Measurements from ENCODE around the gene NCOA5. TPM values are rescaled to one million over a fixed set of nuclear protein-coding genes. Genes with fewer than 3 reads are reported as not detected.
A peak's percentile ranks its signal among the peaks of the same experiment; 100 is the strongest.

Gene NCOA5
- polyA plus RNA-seq (2013): 13.7 TPM

DNA sequence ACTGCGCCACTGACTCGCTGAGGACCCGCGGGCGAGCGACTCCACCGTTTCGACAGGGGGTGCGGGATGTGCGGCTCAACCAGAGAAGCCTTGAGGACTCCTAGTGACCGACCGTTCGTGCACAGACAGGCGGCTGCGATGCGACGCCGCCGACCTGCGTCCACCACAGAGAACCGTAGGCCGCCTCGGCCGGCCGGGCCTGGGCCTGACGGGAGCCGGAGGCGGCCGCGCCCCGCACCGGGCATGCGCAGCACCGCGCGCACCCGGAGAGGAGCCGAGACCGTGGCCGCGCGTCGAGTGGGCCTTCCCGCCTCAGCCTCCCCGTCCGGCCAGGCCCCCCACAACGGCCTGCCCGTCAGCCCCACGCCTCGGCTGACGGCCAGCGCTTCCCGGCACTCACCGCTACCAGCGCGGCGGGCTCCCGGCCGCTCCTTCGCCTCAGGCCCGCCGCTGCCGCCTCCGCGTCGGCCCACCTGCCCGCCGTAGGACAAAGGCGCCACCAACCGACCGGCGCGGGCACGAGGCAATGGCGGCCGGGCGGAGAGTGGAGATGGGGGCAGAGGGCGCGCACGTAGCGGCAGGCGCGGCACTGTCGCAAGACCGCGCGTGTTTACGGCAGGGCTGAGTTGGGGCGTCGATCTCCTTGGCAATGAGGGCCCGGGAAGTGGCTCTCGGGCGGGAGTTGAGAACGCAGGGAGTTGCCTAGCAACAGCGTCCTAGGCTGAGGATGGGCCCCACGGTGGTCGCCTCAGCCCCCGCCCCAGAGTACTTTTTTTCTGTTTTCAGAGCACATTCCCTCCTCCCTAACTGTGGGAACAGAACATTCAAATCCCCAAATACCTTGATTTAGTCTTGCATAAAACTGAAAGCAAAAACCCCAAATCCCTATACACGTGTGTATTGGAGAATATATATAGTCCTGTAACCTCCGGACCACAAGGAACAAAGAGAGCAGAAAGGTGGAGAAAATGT is at the start of gene NCOA5:
Gene NCOA5, minus strand, starts transcription at position 546 of the 972 bp plus-strand sequence. CDS start 10,538 bp downstream, outside the sequence.
- peaks cover 11 to 38% (median 19%) of the 10 kb centered on the region in 4 experiments for H3K4me1 ChIP-seq (ENCODE audit: control extremely low read depth in 1 of 4, control insufficient read depth in 4 of 4, insufficient read depth in 4 of 4, low read length in 3 of 4)

GRCh38 chr20:46139266-46139889 is 49.6 kb upstream of the NCOA5 start:
- Histone ChIP-seq H3K4me3 (ENCODE audit: control insufficient read depth in 1 of 7, extremely low read depth in 1 of 7, insufficient read depth in 4 of 7, low read depth in 2 of 7, low read length in 6 of 7) (no peak overlapping the region), H3K4me1 (ENCODE audit: control extremely low read depth in 1 of 4, control insufficient read depth in 4 of 4, insufficient read depth in 4 of 4, low read length in 3 of 4) (no peaks in the 10 kb centered on the region), H3K9me3 (ENCODE audit: control extremely low read depth in 1 of 5, control insufficient read depth in 4 of 5, insufficient read depth in 2 of 5, low read depth in 1 of 5, low read length in 4 of 5) (no peaks in the 10 kb centered on the region), H3K27me3 (replicated peaks in 2 of 5; ENCODE audit: control insufficient read depth in 4 of 5, insufficient read depth in 5 of 5, low read length in 4 of 5) (peaks cover 0 to 27% (median 17%) of the 10 kb centered on the region in 5 experiments), H3K27ac (ENCODE audit: insufficient read depth in 1 of 2, low read depth in 1 of 2, low read length in 2 of 2, poor library complexity in 1 of 2, severe bottlenecking in 2 of 2) (no peak overlapping the region), H3K36me3 (ENCODE audit: control insufficient read depth in 4 of 4, insufficient read depth in 4 of 4, low read length in 3 of 4) (no peaks in the 10 kb centered on the region)
- POLR2A ChIA-PET: no interaction called here
- no peak for DNase-seq
- WGBS (ENCODE audit: insufficient coverage): 92% methylated on average over 7 of the region's 8 CpGs
- CTCF ChIA-PET: interaction anchor here (0.8 kb wide), 1 partner anchor 11 kb away, joined by 3 read pairs; no protein-coding TSS in a partner anchor

More for the DNA sequence above, at the start of gene NCOA5:
- peak within 1 kb of the TSS; percentile 68 to 96 (median 87) for H3K4me3 ChIP-seq (ENCODE audit: control insufficient read depth in 1 of 7, extremely low read depth in 1 of 7, insufficient read depth in 4 of 7, low read depth in 2 of 7, low read length in 6 of 7)
- WGBS (ENCODE audit: insufficient coverage): under 1% methylated on average over 75 of the region's 100 CpGs
- H3K27ac ChIP-seq (ENCODE audit: insufficient read depth in 1 of 2, low read depth in 1 of 2, low read length in 2 of 2, poor library complexity in 1 of 2, severe bottlenecking in 2 of 2): peak within 1 kb of the TSS; percentile 75 to 87
- no peaks in the 10 kb centered on the region for H3K27me3 ChIP-seq (replicated peaks in 2 of 5; ENCODE audit: control insufficient read depth in 4 of 5, insufficient read depth in 5 of 5, low read length in 4 of 5)
- ChIA-PET POLR2A (no interaction called here), CTCF (interaction anchor here (1.1 to 4.0 kb wide), 3 partner anchors 11 to 76 kb away, joined by 4 to 26 read pairs (median 7); no protein-coding TSS in a partner anchor)
- no peaks in the 10 kb centered on the region for H3K9me3 ChIP-seq (ENCODE audit: control extremely low read depth in 1 of 5, control insufficient read depth in 4 of 5, insufficient read depth in 2 of 5, low read depth in 1 of 5, low read length in 4 of 5)
- H3K36me3 ChIP-seq (ENCODE audit: control insufficient read depth in 4 of 4, insufficient read depth in 4 of 4, low read length in 3 of 4): no peaks in the 10 kb centered on the region
- peak; percentile 95 to 97 (median 96) for DNase-seq

- Histone ChIP-seq H3K36me3 (ENCODE audit: control insufficient read depth in 4 of 4, insufficient read depth in 4 of 4, low read length in 3 of 4) (no peaks in the 10 kb centered on the region), H3K4me3 (ENCODE audit: control insufficient read depth in 1 of 7, extremely low read depth in 1 of 7, insufficient read depth in 4 of 7, low read depth in 2 of 7, low read length in 6 of 7) (no peak overlapping the region), H3K27me3 (replicated peaks in 2 of 5; ENCODE audit: control insufficient read depth in 4 of 5, insufficient read depth in 5 of 5, low read length in 4 of 5) (peaks cover 0 to 29% (median 17%) of the 10 kb centered on the region in 5 experiments), H3K4me1 (ENCODE audit: control extremely low read depth in 1 of 4, control insufficient read depth in 4 of 4, insufficient read depth in 4 of 4, low read length in 3 of 4) (no peaks in the 10 kb centered on the region), H3K9me3 (ENCODE audit: control extremely low read depth in 1 of 5, control insufficient read depth in 4 of 5, insufficient read depth in 2 of 5, low read depth in 1 of 5, low read length in 4 of 5) (no peaks in the 10 kb centered on the region), H3K27ac (ENCODE audit: insufficient read depth in 1 of 2, low read depth in 1 of 2, low read length in 2 of 2, poor library complexity in 1 of 2, severe bottlenecking in 2 of 2) (no peak overlapping the region)
- ChIA-PET CTCF (interaction anchor here (2.1 kb wide), 1 partner anchor 40 kb away, joined by 4 read pairs; no protein-coding TSS in a partner anchor), POLR2A (no interaction called here)
- DNase-seq: no peak
- WGBS (ENCODE audit: insufficient coverage): 80% methylated on average over 1 of the region's 5 CpGs
Measured at GRCh38 chr20:46137816-46138215, 48.1 kb upstream of the NCOA5 start.

DNA sequence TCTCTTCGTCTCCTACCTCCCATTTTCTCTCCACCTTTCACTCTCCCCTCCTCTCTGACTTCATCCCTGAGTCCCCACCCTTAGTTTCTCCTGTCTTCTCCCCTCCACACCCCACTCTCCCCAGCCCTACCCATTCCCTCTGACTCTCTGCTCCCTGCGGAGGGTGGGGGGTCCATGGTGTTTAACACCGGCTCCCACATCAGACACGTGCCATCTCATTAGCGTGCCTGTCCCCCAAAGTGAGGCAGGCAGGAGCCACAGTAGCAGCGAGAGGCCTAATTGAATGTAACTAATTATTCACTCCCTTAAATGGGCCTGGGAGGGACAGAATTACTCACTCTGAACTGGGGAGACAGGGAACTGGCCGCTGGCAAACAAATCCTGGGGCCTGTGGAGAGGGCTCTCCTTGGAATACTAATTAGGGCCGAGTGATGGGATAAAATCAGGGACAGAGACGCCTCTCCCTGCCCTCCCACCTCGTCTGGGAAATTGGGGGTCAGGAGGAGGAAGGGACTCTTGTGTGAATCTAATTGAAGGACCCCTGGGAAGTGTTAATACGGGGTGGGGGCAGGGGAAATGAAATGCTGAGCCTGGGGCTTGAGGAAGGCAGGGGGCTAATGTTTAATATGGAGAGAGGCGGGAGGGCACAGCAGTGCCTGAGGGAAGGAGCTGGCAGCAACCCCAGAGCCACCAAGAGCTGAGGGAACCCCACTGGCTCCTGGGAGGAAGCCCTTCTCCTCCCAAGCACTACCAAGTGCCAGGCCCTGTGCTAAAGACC is 46.3 kb upstream of the NCOA5 start:
- Histone ChIP-seq H3K27ac (ENCODE audit: insufficient read depth in 1 of 2, low read depth in 1 of 2, low read length in 2 of 2, poor library complexity in 1 of 2, severe bottlenecking in 2 of 2) (no peak overlapping the region), H3K27me3 (replicated peaks in 2 of 5; ENCODE audit: control insufficient read depth in 4 of 5, insufficient read depth in 5 of 5, low read length in 4 of 5) (peaks cover 3 to 26% (median 9%) of the 10 kb centered on the region in 5 experiments), H3K36me3 (ENCODE audit: control insufficient read depth in 4 of 4, insufficient read depth in 4 of 4, low read length in 3 of 4) (no peaks in the 10 kb centered on the region), H3K4me3 (ENCODE audit: control insufficient read depth in 1 of 7, extremely low read depth in 1 of 7, insufficient read depth in 4 of 7, low read depth in 2 of 7, low read length in 6 of 7) (no peak overlapping the region), H3K9me3 (ENCODE audit: control extremely low read depth in 1 of 5, control insufficient read depth in 4 of 5, insufficient read depth in 2 of 5, low read depth in 1 of 5, low read length in 4 of 5) (no peaks in the 10 kb centered on the region), H3K4me1 (ENCODE audit: control extremely low read depth in 1 of 4, control insufficient read depth in 4 of 4, insufficient read depth in 4 of 4, low read length in 3 of 4) (no peaks in the 10 kb centered on the region)
- no peak for DNase-seq
- ChIA-PET POLR2A (no interaction called here), CTCF (interaction anchor here (1.1 to 1.4 kb wide), 2 partner anchors 37 kb away, joined by 3 to 4 read pairs; no protein-coding TSS in a partner anchor)
- 73% methylated on average over 11 of the region's 12 CpGs for WGBS (ENCODE audit: insufficient coverage)

- Histone ChIP-seq H3K4me3 (ENCODE audit: control insufficient read depth in 1 of 7, extremely low read depth in 1 of 7, insufficient read depth in 4 of 7, low read depth in 2 of 7, low read length in 6 of 7) (no peak overlapping the region), H3K9me3 (ENCODE audit: control extremely low read depth in 1 of 5, control insufficient read depth in 4 of 5, insufficient read depth in 2 of 5, low read depth in 1 of 5, low read length in 4 of 5) (no peaks in the 10 kb centered on the region), H3K4me1 (ENCODE audit: control extremely low read depth in 1 of 4, control insufficient read depth in 4 of 4, insufficient read depth in 4 of 4, low read length in 3 of 4) (no peaks in the 10 kb centered on the region), H3K27me3 (replicated peaks in 2 of 5; ENCODE audit: control insufficient read depth in 4 of 5, insufficient read depth in 5 of 5, low read length in 4 of 5) (peaks cover 3 to 33% (median 12%) of the 10 kb centered on the region in 5 experiments), H3K27ac (ENCODE audit: insufficient read depth in 1 of 2, low read depth in 1 of 2, low read length in 2 of 2, poor library complexity in 1 of 2, severe bottlenecking in 2 of 2) (no peak overlapping the region), H3K36me3 (ENCODE audit: control insufficient read depth in 4 of 4, insufficient read depth in 4 of 4, low read length in 3 of 4) (no peaks in the 10 kb centered on the region)
- CTCF ChIA-PET: interaction anchor here (0.9 to 1.4 kb wide), 3 partner anchors 38 to 303 kb away, joined by 3 to 4 read pairs (median 4); no protein-coding TSS in a partner anchor
- DNase-seq: no peak
- POLR2A ChIA-PET: no interaction called here
- WGBS (ENCODE audit: insufficient coverage): 87% methylated on average over 5 of the region's 7 CpGs
Measured at GRCh38 chr20:46134716-46135115, 45.0 kb upstream of the NCOA5 start.

DNA sequence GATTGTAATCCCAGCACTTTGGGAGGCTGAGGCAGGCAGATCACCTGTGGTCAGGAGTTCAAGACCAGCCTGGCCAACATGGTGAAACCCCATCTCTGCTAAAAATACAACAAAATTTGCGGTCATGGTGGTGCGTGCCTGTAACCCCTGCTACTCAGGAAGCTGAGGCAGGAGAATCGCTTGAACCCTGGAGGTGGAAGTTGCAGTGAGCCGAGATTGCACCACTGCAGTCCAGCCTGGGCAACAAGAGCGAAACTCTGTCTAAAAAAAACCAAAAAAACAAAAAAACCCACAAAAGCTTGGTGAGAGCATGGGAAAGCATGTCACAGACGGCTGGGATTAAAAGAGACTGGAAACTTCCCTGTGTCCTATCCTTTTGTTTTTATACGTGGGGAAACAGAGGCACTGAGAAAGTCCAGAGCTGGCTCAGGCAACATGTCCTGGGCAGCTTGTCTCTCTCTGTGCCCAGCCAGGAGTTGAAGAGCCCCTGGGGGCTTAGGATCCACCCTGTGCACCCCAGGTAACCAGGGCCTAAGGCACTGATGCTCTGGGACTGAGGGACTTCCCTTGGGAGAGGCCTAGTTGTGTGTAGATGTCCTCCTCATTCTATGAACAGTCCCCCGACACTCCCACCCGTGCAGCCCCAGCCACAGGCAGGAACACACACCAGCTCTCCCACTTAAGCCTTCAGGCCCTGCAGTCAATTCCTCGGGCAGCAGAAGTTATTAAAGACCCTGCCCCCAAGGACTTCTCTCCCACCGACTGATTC is 44.3 kb upstream of the NCOA5 start:
- H3K27me3 ChIP-seq (replicated peaks in 2 of 5; ENCODE audit: control insufficient read depth in 4 of 5, insufficient read depth in 5 of 5, low read length in 4 of 5): peaks cover 3 to 30% (median 8%) of the 10 kb centered on the region in 5 experiments
- H3K9me3 ChIP-seq (ENCODE audit: control extremely low read depth in 1 of 5, control insufficient read depth in 4 of 5, insufficient read depth in 2 of 5, low read depth in 1 of 5, low read length in 4 of 5): no peaks in the 10 kb centered on the region
- no peak overlapping the region for H3K4me3 ChIP-seq (ENCODE audit: control insufficient read depth in 1 of 7, extremely low read depth in 1 of 7, insufficient read depth in 4 of 7, low read depth in 2 of 7, low read length in 6 of 7)
- CTCF ChIA-PET: interaction anchor here (1.1 to 3.1 kb wide), 6 partner anchors 11 to 305 kb away, joined by 3 to 18 read pairs (median 6); no protein-coding TSS in a partner anchor
- no peaks in the 10 kb centered on the region for H3K36me3 ChIP-seq (ENCODE audit: control insufficient read depth in 4 of 4, insufficient read depth in 4 of 4, low read length in 3 of 4)
- H3K27ac ChIP-seq (ENCODE audit: insufficient read depth in 1 of 2, low read depth in 1 of 2, low read length in 2 of 2, poor library complexity in 1 of 2, severe bottlenecking in 2 of 2): no peak overlapping the region
- H3K4me1 ChIP-seq (ENCODE audit: control extremely low read depth in 1 of 4, control insufficient read depth in 4 of 4, insufficient read depth in 4 of 4, low read length in 3 of 4): no peaks in the 10 kb centered on the region
- DNase-seq: no peak
- POLR2A ChIA-PET: no interaction called here
- 94% methylated on average over 9 of the region's 11 CpGs for WGBS (ENCODE audit: insufficient coverage)

Data from common myeloid progenitor, CD34-positive (primary cell).